ENCODE results near the gene SLC35F1.
A peak's percentile ranks its signal among the peaks of the same experiment; 100 is the strongest.
"Not testable (repeated sequence)": the region's sequence is repeated elsewhere in the genome, so short reads cannot be mapped to it uniquely, and the experiment has no call there.

The SLC35F1 gene

DNA sequence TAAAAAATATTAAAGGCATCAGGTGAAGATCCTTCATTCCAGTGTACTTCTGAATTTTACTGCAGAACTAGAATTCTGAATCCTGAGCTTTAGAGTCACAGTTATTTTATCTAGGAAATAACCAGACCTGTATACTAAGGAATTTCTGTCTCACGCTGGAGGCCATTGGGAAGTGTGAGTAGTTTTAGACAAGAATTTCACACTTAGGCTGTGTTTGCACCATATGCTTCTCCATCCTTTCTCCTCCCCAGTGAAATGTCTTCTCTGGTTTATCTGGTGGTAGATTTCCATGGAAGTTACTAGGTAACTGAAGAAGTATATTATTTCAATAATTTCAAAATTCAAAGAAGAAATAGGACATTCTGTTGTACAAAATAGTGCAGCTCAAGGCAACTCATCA lies 83.1 kb downstream of the SLC35F1 start:
- Histone ChIP-seq H3K27ac (ENCODE audit: low read depth, low read length, severe bottlenecking) (no peak overlapping the region), H3K36me3 (ENCODE audit: control insufficient read depth, insufficient read depth, low read length) (no peaks in the 10 kb centered on the region), H3K9me3 (ENCODE audit: control insufficient read depth, low read length) (no peaks in the 10 kb centered on the region), H3K4me1 (ENCODE audit: control insufficient read depth, insufficient read depth, low read length, poor library complexity, severe bottlenecking) (no peaks in the 10 kb centered on the region), H3K4me3 (ENCODE audit: extremely low read depth, insufficient read depth, low read length, poor library complexity, severe bottlenecking) (no peak overlapping the region)
- WGBS, 2 experiments (ENCODE audit: insufficient coverage in 2 of 2), result no CpG with 5 or more reads among the region's 1 CpG

DNA sequence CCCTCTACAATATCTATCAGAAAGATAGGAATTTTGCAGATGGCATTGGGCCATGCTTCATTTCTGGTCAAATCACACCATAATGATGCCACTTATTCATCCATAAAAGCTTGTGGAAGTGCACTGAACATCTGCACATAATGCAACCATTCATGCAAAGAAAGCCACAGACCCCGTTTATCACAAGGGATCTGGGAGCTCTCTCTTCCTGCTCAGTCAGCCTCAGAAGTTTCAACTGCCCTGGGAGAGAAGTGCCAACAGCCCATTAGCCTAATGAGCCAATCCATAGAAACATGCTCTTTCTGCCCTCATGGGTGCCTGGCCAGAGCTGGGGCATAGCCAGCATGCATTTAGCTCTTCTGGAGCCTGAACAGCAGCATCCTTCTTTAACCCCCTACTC lies 85.8 kb downstream of the SLC35F1 start:
- Histone ChIP-seq H3K36me3 (ENCODE audit: control insufficient read depth, insufficient read depth, low read length) (no peaks in the 10 kb centered on the region), H3K27ac (ENCODE audit: low read depth, low read length, severe bottlenecking) (no peak overlapping the region), H3K9me3 (ENCODE audit: control insufficient read depth, low read length) (no peaks in the 10 kb centered on the region), H3K4me3 (ENCODE audit: extremely low read depth, insufficient read depth, low read length, poor library complexity, severe bottlenecking) (no peak overlapping the region), H3K4me1 (ENCODE audit: control insufficient read depth, insufficient read depth, low read length, poor library complexity, severe bottlenecking) (no peaks in the 10 kb centered on the region)
- WGBS, 2 experiments (ENCODE audit: insufficient coverage in 2 of 2), result 100% methylated on average over 1 of the region's 1 CpG; no CpG with 5 or more reads in 1 of the 2 experiments

DNA sequence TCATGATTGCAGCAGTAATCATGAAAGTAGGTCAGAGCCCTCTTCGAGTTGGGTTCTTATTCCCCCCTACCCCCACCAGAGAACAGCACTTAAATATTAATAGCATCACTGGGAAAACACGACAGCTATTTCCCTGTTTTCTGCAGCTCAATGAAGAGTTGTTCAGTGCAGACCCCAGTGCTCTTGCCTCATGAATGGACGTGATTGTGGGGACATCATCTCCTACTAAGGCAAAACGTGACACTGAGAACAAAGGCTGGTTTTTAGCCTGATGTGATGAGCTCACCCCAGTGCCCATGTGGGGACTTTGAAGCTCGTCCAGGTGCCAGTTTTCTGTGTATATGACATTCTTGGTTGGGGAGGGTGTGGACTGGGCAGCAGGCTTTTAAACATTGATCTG lies 105.9 kb downstream of the SLC35F1 start:
- 76 to 91% methylated on average over 4 to 5 of the region's 5 CpGs for WGBS, 2 experiments (ENCODE audit: insufficient coverage in 2 of 2)

DNA sequence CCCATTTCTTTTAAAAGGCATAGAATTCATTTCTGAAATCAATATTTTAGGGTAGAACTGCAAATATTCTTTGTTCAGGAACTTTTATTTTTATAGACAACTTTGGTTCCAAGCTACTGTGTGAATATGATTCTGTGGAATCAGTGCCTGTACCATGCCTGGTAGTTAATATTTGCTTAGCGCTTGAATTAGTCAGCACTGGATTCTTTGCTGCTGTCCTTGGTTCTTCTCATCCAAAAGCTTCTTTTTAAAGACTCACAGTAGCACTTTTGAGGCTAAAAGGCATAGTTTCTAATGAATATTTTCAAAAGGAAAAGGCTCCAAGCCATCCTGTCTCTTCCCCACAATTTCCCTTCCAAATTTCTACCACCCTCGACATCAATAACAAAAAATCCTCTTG lies 109.5 kb downstream of the SLC35F1 start:
- Histone ChIP-seq H3K9me3 (ENCODE audit: control insufficient read depth, low read length) (no peaks in the 10 kb centered on the region), H3K36me3 (ENCODE audit: control insufficient read depth, insufficient read depth, low read length) (no peaks in the 10 kb centered on the region), H3K4me1 (ENCODE audit: control insufficient read depth, insufficient read depth, low read length, poor library complexity, severe bottlenecking) (no peaks in the 10 kb centered on the region), H3K4me3 (ENCODE audit: extremely low read depth, insufficient read depth, low read length, poor library complexity, severe bottlenecking) (no peak overlapping the region), H3K27ac (ENCODE audit: low read depth, low read length, severe bottlenecking) (no peak overlapping the region)
- WGBS, 2 experiments (ENCODE audit: insufficient coverage in 2 of 2), result 80 to 100% methylated on average over 1 of the region's 2 CpGs

More for the DNA sequence above, 105.9 kb downstream of the SLC35F1 start:
- Histone ChIP-seq H3K36me3 (ENCODE audit: control insufficient read depth, insufficient read depth, low read length) (no peaks in the 10 kb centered on the region), H3K4me3 (ENCODE audit: extremely low read depth, insufficient read depth, low read length, poor library complexity, severe bottlenecking) (no peak overlapping the region), H3K9me3 (ENCODE audit: control insufficient read depth, low read length) (no peaks in the 10 kb centered on the region), H3K27ac (ENCODE audit: low read depth, low read length, severe bottlenecking) (peak overlapping the region; percentile 37), H3K4me1 (ENCODE audit: control insufficient read depth, insufficient read depth, low read length, poor library complexity, severe bottlenecking) (no peaks in the 10 kb centered on the region)

DNA sequence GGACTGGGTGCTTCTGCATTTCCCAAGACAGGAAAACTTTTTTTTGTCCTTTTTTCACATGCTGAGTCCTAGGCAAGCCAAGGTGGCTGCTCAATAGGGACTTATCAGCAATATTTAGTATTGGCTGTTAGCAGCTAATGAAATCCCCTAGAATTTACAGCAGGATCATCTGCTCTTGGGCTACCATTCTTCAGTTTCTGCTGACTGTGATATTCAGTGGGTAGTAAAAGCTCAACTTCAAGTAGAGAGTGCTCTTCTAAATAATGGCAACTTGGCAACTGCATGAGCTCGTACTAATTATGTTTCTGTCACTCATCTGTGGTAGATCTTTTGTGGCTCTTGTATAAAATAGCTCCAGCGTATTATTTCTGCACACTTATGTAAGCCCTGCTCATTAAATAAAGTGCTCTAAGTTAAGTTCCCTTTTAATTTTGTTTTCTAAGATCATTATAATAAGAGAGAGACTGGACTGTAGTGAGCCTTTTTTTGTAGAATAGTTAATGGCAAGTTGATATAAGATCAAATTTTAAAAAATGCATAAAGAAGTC lies 110.3 kb downstream of the SLC35F1 start:
- Histone ChIP-seq H3K36me3 (ENCODE audit: control insufficient read depth, insufficient read depth, low read length) (no peaks in the 10 kb centered on the region), H3K9me3 (ENCODE audit: control insufficient read depth, low read length) (no peaks in the 10 kb centered on the region), H3K4me1 (ENCODE audit: control insufficient read depth, insufficient read depth, low read length, poor library complexity, severe bottlenecking) (no peaks in the 10 kb centered on the region), H3K4me3 (ENCODE audit: extremely low read depth, insufficient read depth, low read length, poor library complexity, severe bottlenecking) (no peak overlapping the region), H3K27ac (ENCODE audit: low read depth, low read length, severe bottlenecking) (no peak overlapping the region)
- WGBS, 2 experiments (ENCODE audit: insufficient coverage in 2 of 2), result no CpG with 5 or more reads among the region's 2 CpGs

DNA sequence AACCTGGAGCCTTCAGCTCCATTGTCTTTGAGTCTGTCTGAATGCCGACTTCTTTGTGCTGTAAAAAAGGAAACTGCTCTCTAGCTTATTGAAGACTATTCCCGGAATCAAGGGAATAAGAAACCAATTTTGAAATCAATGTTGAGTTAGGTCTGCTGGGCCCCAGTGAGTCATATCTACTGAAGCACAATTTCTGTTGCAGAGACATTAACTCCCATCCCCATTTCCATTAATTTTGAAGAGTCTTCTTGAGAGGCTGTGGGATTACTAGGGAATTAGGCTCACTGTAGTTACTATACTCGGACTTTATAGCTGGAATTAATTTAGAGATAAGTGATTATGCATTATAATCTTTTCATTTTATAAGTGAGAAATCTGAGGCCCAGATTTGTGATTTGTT lies 116.7 kb downstream of the SLC35F1 start:
- H3K4me1 ChIP-seq (ENCODE audit: control insufficient read depth, insufficient read depth, low read length, poor library complexity, severe bottlenecking), result no peaks in the 10 kb centered on the region
- H3K27ac ChIP-seq (ENCODE audit: low read depth, low read length, severe bottlenecking), result no peak overlapping the region
- no peak overlapping the region for H3K4me3 ChIP-seq (ENCODE audit: extremely low read depth, insufficient read depth, low read length, poor library complexity, severe bottlenecking)
- no peaks in the 10 kb centered on the region for H3K9me3 ChIP-seq (ENCODE audit: control insufficient read depth, low read length)
- no peaks in the 10 kb centered on the region for H3K36me3 ChIP-seq (ENCODE audit: control insufficient read depth, insufficient read depth, low read length)
- 70 to 94% methylated on average over 2 of the region's 3 CpGs for WGBS, 2 experiments (ENCODE audit: insufficient coverage in 2 of 2)

DNA sequence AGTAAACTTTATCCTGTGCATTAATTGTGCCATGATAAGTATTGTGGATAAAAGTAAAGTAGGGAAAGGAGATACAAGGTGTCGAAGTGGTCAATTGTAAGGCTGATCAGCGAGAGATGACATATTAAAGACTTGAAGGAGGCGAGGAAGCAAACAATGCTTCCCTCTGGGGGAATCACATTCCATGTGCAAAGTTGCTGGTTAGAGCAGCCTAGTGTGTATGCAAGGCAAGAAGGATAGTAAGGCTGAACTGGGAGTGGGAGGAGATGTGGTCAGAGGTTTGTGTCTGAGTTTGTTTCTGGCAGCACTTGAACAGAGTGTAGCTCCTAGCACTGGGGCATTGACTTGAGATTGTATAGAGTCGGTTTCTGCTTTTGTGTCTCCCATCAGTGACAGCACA lies 122.9 kb downstream of the SLC35F1 start:
- H3K4me1 ChIP-seq (ENCODE audit: control insufficient read depth, insufficient read depth, low read length, poor library complexity, severe bottlenecking), result no peaks in the 10 kb centered on the region
- H3K27ac ChIP-seq (ENCODE audit: low read depth, low read length, severe bottlenecking), result no peak overlapping the region
- no peaks in the 10 kb centered on the region for H3K36me3 ChIP-seq (ENCODE audit: control insufficient read depth, insufficient read depth, low read length)
- 79 to 82% methylated on average over 3 of the region's 4 CpGs for WGBS, 2 experiments (ENCODE audit: insufficient coverage in 2 of 2)
- H3K9me3 ChIP-seq (ENCODE audit: control insufficient read depth, low read length), result no peaks in the 10 kb centered on the region
- H3K4me3 ChIP-seq (ENCODE audit: extremely low read depth, insufficient read depth, low read length, poor library complexity, severe bottlenecking), result no peak overlapping the region

DNA sequence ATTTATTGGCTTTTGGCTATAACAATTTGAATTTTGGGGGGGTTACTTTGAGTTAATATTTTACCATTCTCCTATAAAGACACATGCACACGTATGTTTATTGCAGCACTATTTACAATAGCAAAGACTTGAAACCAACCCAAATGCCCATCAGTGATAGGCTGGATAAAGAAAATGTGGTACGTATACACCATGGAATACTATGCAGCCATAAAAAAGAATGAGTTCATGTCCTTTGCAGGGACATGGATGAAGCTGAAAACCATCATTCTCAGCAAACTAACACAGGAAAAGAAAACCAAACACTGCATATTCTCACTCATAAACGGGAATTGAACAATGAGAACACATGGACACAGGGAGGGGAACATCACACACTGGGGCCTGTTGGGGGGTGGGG lies 130.4 kb downstream of the SLC35F1 start:
- H3K36me3 ChIP-seq (ENCODE audit: control insufficient read depth, insufficient read depth, low read length); H3K9me3 ChIP-seq (ENCODE audit: control insufficient read depth, low read length); H3K4me1 ChIP-seq (ENCODE audit: control insufficient read depth, insufficient read depth, low read length, poor library complexity, severe bottlenecking); H3K27ac ChIP-seq (ENCODE audit: low read depth, low read length, severe bottlenecking); H3K4me3 ChIP-seq (ENCODE audit: extremely low read depth, insufficient read depth, low read length, poor library complexity, severe bottlenecking): not testable (repeated sequence)
- WGBS, 2 experiments (ENCODE audit: insufficient coverage in 2 of 2), result 80% methylated on average over 1 of the region's 3 CpGs; no CpG with 5 or more reads in 1 of the 2 experiments

DNA sequence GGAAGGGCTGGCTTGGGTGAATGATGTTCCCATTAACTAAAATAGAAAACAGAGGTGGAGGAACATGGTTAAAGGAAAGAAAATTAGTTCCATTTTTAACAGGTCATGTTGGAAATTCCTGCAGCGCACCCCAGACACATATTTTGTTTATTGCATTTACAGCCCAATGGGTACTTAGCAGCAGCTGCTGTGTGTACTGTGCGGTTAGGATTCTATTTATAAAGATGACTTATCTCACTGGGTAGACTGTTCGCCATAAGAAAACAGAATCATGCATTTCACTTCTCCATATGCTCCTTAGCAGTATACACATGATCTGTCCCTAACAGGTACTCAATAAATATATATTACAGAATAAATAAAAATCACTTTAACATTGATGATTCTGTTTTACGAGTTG lies 135.8 kb downstream of the SLC35F1 start:
- H3K4me1 ChIP-seq (ENCODE audit: control insufficient read depth, insufficient read depth, low read length, poor library complexity, severe bottlenecking), result no peaks in the 10 kb centered on the region
- no peak overlapping the region for H3K27ac ChIP-seq (ENCODE audit: low read depth, low read length, severe bottlenecking)
- WGBS, 2 experiments (ENCODE audit: insufficient coverage in 2 of 2), result no CpG with 5 or more reads among the region's 4 CpGs
- H3K9me3 ChIP-seq (ENCODE audit: control insufficient read depth, low read length), result no peaks in the 10 kb centered on the region
- H3K4me3 ChIP-seq (ENCODE audit: extremely low read depth, insufficient read depth, low read length, poor library complexity, severe bottlenecking), result no peak overlapping the region
- no peaks in the 10 kb centered on the region for H3K36me3 ChIP-seq (ENCODE audit: control insufficient read depth, insufficient read depth, low read length)

DNA sequence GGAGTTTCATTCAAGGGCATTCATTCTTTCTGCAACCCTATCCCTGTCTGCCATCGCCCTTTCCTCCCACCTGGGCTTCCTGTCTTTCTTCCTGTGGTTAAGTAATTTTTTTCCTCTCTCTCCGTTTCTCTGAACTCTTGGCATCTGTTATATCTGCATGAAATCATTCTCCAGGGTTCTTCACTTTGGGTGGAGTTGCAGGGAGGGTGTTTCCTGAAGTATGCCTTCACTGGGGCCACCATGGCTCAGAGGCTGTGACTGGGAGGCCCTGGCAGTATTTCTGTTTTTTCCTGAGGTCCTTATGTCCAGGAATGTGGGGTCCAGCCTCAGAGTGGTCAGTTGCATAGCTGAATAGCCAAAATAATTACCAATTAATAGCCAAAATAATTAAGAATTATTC lies 137.2 kb downstream of the SLC35F1 start:
- WGBS, 2 experiments (ENCODE audit: insufficient coverage in 2 of 2), result no CpG with 5 or more reads among the region's 2 CpGs
- no peak overlapping the region for H3K27ac ChIP-seq (ENCODE audit: low read depth, low read length, severe bottlenecking)
- no peaks in the 10 kb centered on the region for H3K4me1 ChIP-seq (ENCODE audit: control insufficient read depth, insufficient read depth, low read length, poor library complexity, severe bottlenecking)
- no peaks in the 10 kb centered on the region for H3K36me3 ChIP-seq (ENCODE audit: control insufficient read depth, insufficient read depth, low read length)
- no peaks in the 10 kb centered on the region for H3K9me3 ChIP-seq (ENCODE audit: control insufficient read depth, low read length)
- H3K4me3 ChIP-seq (ENCODE audit: extremely low read depth, insufficient read depth, low read length, poor library complexity, severe bottlenecking), result no peak overlapping the region

DNA sequence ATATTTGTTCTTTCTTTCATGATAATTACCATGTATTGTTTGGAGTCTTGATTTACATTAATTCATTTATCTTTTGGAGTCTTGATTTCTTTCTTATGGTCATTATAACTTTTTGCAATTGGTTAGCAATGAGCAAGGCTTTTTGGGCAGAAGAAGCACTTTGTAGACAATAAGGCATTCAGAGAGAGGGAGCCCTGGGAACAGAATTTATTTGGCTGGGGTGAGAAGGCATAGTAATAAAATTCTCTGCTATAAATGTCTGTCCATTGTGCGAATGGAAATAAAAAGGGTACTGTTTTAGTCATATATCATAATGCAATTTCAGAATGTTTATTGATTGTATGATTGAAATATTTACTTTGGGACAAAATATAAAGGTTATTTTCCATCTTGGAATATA lies 147.0 kb downstream of the SLC35F1 start:
- no CpG with 5 or more reads among the region's 1 CpG for WGBS, 2 experiments (ENCODE audit: insufficient coverage in 2 of 2)
- H3K4me1 ChIP-seq (ENCODE audit: control insufficient read depth, insufficient read depth, low read length, poor library complexity, severe bottlenecking), result no peaks in the 10 kb centered on the region
- no peak overlapping the region for H3K4me3 ChIP-seq (ENCODE audit: extremely low read depth, insufficient read depth, low read length, poor library complexity, severe bottlenecking)
- no peak overlapping the region for H3K27ac ChIP-seq (ENCODE audit: low read depth, low read length, severe bottlenecking)
- H3K36me3 ChIP-seq (ENCODE audit: control insufficient read depth, insufficient read depth, low read length), result no peaks in the 10 kb centered on the region
- H3K9me3 ChIP-seq (ENCODE audit: control insufficient read depth, low read length), result no peaks in the 10 kb centered on the region
